ENCODE data around the gene NEK8.
A peak's percentile ranks its signal among the peaks of the same experiment; 100 is the strongest.
"Not testable (repeated sequence)": the region's sequence is repeated elsewhere in the genome, so short reads cannot be mapped to it uniquely, and the experiment has no call there.

Gene NEK8

GRCh38 chr17:28710861-28711722 lies 17.5 kb upstream of the NEK8 start:
- peak; percentile 96 for DNase-seq

GRCh38 chr17:28711723-28712031 lies 16.9 kb upstream of the NEK8 start, which contains the start of gene PROCA1:
Gene PROCA1 (minus strand): TSS chr17:28711888. CDS start chr17:28711660, 228 bp downstream.
- DNase-seq, result no peak

DNA sequence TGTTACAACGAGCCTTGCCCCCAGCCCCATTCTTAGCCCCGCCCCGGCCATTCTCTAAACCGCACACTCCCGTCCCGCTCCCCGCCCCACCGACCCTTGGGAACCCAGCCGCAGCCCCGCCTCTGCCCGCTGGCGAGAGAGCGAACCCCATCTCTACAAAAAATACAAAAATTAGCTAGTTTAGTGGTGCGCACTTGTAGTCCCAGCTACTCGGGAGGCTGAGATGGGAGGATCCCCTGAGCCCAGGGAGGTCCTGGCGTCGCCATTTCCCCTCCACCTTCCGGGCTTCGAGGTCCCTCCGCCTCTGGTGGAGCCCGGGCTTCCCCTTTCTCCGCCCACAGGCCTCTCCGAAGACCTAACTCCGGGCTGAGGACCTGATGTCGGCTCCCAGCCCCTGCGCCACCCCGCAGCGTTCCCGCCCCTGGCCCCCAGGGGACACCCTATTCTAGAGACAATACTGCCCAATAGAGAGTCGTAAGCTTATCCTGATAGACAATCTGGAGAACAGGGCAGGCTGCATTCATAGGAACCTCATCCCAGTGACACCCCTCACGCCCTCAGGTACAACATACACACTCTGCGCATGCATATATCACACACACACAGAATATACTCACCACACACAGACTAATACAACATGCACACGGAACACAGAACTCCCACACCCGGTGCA lies 16.4 kb upstream of the NEK8 start:
- no peak for DNase-seq

GRCh38 chr17:28712705-28713415 lies 15.7 kb upstream of the NEK8 start:
- DNase-seq, result no peak

GRCh38 chr17:28714281-28714680 lies 14.3 kb upstream of the NEK8 start:
- DNase-seq, result no peak

DNA sequence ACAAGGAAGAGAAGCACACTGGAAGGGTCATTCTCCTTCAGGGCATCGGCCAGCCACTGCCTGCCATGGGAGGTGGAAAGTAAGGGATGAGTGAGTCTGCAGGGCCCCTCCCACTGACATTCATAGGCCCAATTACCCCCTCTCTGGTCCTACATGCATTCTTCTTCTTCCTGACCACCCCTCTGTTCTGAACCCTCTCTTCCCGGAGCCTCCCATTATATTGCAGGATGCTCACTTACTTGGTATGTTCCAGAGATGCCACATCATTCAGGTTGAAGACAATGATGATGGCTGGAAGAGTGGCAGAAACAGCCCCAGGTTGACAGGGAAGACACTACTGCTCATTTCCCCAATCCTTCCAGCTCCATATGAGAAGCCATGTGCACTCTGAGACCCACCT lies 13.4 kb upstream of the NEK8 start:
- DNase-seq, result no peak

- peak; percentile 22 for DNase-seq
Measured at GRCh38 chr17:28716740-28717577, 11.6 kb upstream of the NEK8 start.

DNA sequence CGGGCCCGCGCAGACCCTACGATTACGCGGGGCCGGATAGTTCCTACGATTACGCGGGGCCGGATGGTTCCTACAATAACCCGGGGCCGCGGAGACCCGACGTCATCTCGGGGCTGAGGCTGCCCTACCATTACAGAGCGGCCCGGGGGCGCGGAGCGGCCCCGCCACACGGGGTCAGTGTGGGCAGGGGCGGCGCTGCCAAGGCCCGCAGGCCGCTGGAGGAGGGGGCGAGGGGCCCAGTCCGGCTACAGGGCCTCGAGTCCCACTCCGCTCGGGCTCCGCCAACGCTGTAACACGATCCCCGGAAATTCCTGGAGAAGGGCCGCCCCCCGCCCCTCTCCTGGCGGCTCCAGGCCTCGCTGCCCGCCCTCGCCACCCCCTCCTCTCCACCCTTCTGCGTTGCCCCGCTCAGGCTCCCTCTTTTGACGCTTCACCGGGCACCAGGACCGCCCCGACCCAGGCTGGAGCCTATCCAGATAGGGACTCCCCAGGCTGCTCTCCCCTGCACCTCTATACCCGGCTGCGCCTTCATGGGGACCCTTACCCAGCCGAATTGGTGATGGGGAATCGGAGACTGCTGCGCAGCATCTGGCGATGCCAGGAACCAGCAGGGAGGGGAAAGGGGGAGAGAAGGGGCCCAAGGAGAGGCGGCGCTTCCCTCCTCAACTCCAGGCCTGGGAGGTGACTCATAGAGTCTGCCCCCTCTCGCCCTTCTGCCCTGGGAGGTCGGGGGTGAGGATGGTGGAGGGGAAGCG lies 10.8 kb upstream of the NEK8 start, which contains the start of gene RAB34:
RAB34 (minus strand) TSS at position 291 of the 755 bp plus-strand sequence. CDS start 602 bp downstream, outside the sequence.
- DNase-seq, result peak; percentile 88

- DNase-seq, result no peak
Measured at GRCh38 chr17:28718333-28719020, 10.1 kb upstream of the NEK8 start.

DNA sequence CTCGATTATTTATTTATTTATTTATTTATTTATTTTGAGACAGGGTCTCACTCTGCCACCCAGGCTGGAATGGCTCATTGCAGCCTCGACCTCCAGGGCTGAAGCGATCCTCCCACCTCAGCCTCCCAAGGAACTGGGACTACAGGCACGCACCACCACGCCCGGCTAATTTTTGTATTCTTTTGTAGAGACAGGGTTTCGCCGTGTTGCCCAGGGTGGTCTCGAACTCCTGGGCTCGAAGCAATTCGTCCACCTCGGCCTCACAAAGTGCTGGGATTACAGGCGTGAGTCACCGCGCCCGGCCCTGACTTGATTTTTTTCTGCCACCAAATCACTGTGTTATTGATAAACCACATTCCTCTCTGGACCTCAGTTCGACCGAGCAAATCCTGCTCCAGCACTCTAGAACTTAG lies 9.6 kb upstream of the NEK8 start:
- no peak for DNase-seq

DNA sequence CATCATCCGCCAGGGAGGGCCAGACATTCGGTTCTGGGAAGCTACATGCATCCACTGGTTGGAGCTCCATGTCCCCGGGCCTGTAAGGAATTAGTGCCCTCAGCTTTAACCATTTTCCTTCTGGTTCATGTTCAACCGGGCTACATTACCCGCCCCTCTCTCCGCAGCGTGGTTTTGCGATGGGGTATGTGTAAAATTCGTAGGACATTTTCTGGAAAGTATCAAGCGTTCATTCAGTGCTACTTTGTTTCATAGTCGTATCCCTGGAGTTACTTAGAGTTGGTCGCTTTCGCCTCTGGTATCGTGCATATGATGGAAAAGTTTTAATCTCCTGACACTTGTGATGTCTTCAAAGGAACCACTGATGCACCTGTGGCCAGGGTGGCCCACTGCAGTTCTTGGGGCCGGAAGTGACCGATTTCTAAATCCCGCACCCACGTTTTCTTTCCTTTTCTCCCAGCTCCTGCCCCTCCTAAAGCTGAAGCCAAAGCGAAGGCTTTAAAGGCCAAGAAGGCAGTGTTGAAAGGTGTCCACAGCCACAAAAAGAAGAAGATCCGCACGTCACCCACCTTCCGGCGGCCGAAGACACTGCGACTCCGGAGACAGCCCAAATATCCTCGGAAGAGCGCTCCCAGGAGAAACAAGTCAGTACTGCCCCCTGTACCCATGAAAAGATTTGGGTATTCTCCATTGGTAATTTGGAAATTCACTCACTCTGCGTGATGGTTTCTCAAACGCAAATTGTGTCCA lies 8.2 kb upstream of the NEK8 start:
- DNase-seq, result no peak

DNA sequence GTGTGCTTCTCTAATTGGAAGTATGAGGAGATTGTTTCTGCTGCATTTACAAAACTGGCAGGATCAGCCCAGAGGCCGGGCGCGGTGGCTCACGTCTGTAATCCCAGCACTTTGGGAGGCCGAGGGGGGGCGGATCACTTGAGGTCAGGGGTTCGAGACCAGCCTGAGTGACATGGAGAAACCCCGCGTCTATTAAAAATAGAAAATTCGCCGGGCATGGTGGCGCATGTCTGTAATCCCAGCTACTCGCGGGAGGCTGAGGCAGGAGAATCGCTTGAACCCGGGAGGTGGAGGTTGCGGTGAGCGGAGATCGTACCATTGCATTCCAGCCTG lies 7.6 kb upstream of the NEK8 start:
- not testable (repeated sequence) for DNase-seq

GRCh38 chr17:28722417-28723158 lies 6.0 kb upstream of the NEK8 start:
- DNase-seq, result no peak

DNA sequence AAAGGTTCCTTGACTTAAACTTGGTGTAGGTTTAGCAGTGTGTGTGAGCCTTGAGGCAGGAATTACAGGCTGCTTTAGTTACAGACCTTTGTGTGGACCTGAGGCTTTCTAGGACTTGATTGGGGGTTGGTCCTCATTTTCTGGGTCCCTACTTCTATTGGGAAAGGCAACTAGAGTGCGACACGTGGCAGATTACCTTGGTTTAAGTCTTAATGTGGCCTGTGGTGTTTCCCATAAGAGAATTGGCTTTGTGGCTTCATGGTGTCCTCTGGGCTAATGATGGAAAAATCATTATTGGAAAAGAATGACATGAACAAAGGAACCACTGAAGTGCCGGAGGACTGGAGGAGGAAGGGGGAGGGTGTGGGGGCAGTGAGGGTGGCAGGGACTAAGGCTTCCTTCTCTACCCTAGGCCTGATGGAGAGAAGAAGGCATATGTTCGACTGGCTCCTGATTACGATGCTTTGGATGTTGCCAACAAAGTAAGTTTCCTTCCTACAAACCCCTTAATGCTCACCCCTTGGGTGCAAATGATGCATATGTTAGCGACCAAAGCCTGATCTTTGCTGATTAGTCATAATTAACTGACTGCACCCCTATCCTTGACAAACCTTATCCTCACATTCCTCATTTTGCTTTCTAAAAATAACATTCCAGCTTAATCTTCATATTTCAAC lies 5.3 kb upstream of the NEK8 start:
- no peak for DNase-seq

DNA sequence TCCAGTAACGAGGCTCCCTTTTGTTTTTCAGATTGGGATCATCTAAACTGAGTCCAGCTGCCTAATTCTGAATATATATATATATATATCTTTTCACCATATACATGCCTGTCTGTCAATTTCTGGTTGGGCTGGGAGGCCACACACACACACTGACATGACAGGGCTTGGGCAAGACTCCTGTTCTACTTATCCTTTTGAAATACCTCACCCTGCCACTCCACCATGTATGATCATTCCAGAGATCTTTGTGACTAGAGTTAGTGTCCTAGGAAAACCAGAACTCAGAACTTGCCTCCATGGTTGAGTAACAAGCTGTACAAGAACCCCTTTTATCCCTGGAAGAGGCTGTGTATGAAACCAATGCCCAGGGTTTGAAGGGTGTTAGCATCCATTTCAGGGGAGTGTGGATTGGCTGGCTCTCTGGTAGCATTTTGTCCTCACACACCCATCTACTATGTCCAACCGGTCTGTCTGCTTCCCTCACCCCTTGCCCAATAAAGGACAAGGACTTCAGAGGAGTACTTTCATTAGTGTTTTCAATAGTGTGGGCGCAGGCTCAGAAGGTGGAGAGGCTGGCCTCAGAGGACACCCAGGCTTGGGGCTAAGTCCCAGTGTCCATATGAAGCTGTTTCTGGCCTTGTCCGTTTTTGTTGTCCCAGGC lies 4.6 kb upstream of the NEK8 start:
- not testable (repeated sequence) for DNase-seq

DNA sequence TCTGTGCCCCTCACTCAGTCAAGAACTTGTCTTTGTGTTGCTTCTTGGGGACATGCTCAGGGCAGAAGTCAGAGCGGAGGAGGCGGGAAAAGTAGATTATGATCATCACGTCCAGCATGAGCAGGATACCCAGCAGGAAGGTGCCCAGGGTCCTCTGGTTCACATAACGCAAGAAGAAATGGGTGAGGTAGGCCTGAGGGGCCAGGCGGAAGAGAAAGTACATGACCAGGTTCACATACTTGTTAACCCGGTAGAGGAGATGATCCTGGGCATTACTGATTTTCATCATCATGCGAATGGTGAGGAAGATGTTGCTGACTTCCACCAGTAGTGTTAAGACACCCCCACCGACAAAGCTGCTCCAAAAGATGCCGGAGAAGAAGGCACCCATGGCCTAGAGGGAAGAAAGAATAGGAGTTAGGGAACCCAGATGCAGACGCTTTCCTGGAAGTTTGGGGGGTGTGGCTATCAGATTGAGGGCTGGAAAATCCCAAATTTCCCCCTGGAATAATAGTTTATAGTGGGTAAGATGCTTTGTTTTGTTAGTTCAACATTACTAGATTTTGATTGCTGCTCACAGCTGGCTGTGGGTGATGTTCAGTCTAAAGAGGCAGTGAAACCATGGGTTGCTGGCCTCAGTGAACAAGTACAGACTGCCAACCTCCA lies 4.0 kb upstream of the NEK8 start:
- DNase-seq, result no peak

GRCh38 chr17:28725166-28725659 lies 3.4 kb upstream of the NEK8 start:
- DNase-seq, result peak; percentile 83

DNA sequence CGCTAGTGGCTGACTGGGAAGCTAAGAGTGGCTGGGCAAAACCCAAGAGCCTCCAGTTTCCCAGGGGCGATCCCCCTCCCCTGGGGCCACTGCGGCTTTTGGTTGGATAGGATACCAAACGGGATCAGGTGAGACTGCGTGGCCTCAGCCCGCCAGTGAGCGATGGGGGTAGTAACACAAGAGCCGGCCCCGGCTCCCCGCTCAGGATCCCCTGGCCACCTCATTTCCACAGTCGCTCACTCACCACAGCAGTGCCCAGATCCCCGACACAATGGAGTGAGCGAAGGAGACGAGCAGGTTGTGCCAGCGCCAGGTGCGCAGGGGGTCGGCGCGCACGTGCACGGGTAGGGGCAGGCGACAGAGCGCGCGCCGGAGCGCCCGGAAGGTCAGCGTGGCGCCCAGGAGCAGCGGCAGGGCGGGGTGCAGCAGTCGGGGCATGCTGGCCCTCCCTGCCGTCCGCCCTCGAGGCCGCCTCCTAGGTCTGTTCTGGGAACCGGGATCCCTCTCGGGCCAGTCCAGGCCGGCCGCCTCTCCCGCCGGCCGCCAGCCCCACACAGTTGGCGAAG lies 2.8 kb upstream of the NEK8 start:
- DNase-seq, result peak; percentile 96

Measured in NCI-H526 treated with DMSO at 0.1 percent for 48 hours (cell line).